Mesendoderm (in vitro differentiated cells): ENCODE results near the gene FAM199X. TPM values are rescaled to one million over a fixed set of nuclear protein-coding genes. Genes with fewer than 3 reads are reported as not detected.

Experiments used
- DNase-seq: peaks from one replicate; pipeline ENCODE4 v3.0.0; 2013
- H2AK5ac ChIP-seq: 2 replicates; pipeline ENCODE4 v1.6.1; 2013; ENCODE audit warnings: low read length, inconsistent platforms
- H2BK120ac ChIP-seq: 2 replicates; pipeline ENCODE4 v1.6.1; 2013; ENCODE audit warnings: low read depth, mild to moderate bottlenecking, low read length, moderate library complexity, mixed read lengths
- H2BK15ac ChIP-seq: replicated peaks from 2 replicates; pipeline ENCODE4 v1.6.1; 2013; ENCODE audit warnings: low read depth, mild to moderate bottlenecking, moderate library complexity
- H2BK5ac ChIP-seq: 2 replicates; pipeline ENCODE4 v1.6.1; 2013; ENCODE audit warnings: low read length, inconsistent platforms
- H3K18ac ChIP-seq: 2 replicates; pipeline ENCODE4 v1.6.1; 2013; ENCODE audit warnings: mild to moderate bottlenecking, low read length, mixed read lengths
- H3K23ac ChIP-seq: one replicate; pipeline ENCODE4 v1.6.1; 2013; ENCODE audit warnings: low read length
- H3K27ac ChIP-seq: 2 replicates; pipeline ENCODE4 v1.5.1; 2013; ENCODE audit warnings: low read depth, mild to moderate bottlenecking, inconsistent platforms, low read length, moderate library complexity
- H3K27me3 ChIP-seq: 2 replicates; pipeline ENCODE4 v1.6.1; 2013; ENCODE audit warnings: low read length, control low read depth, mild to moderate bottlenecking, inconsistent platforms; ENCODE audit not compliant: insufficient read depth, poor library complexity
- H3K36me3 ChIP-seq: 2 replicates; pipeline ENCODE4 v1.6.1; 2013; ENCODE audit warnings: low read length, inconsistent platforms; ENCODE audit not compliant: control insufficient read depth, insufficient read depth
- H3K4ac ChIP-seq: one replicate; pipeline ENCODE4 v1.6.1; 2013; ENCODE audit warnings: low read depth, mild to moderate bottlenecking, low read length, moderate library complexity
- H3K4me1 ChIP-seq: 2 replicates; pipeline ENCODE4 v1.6.1; 2013; ENCODE audit warnings: low read depth, low read length, inconsistent platforms; ENCODE audit not compliant: control insufficient read depth
- H3K4me2 ChIP-seq: 2 replicates; pipeline ENCODE4 v1.6.1; 2013; ENCODE audit warnings: low read length
- H3K4me3 ChIP-seq: 2 replicates; pipeline ENCODE4 v1.5.1; 2013; ENCODE audit warnings: mild to moderate bottlenecking, low read length
- H3K56ac ChIP-seq: one replicate; pipeline ENCODE4 v1.6.1; 2013; ENCODE audit warnings: low read length
- H3K79me1 ChIP-seq: 2 replicates; pipeline ENCODE4 v1.6.1; 2013; ENCODE audit warnings: low read length, inconsistent platforms
- H3K79me2 ChIP-seq: 2 replicates; pipeline ENCODE4 v1.6.1; 2013; ENCODE audit warnings: mild to moderate bottlenecking, low read length; ENCODE audit not compliant: control insufficient read depth, insufficient read depth
- H3K9ac ChIP-seq: 2 replicates; pipeline ENCODE4 v1.6.1; 2013; ENCODE audit warnings: low read length, inconsistent platforms
- H4K5ac ChIP-seq: one replicate; pipeline ENCODE4 v1.6.1; 2013; ENCODE audit warnings: low read length
- H4K8ac ChIP-seq: one replicate; pipeline ENCODE4 v1.6.1; 2013; ENCODE audit warnings: low read depth, mild to moderate bottlenecking, control low read depth, low read length, moderate library complexity
- WGBS: extraction: QIAGEN DNeasy Blood & Tissue Kit; methylation state at CpG from one replicate; pipeline ENCODE4 v1.1.7; 2013; ENCODE audit warnings: low lambda C conversion rate, missing lambda C conversion rate; ENCODE audit not compliant: insufficient coverage; ENCODE audit errors: extremely low coverage; 5-methylcytosine and 5-hydroxymethylcytosine counted together
- polyA plus RNA-seq, 2 experiments: library from polyadenylated mRNA; stranded (reverse); fragments of 200-250 nt; gene quantifications; one replicate each; pipeline ENCODE4 v1.2.3, GENCODE V29; 2013

FAM199X gene
- 10.6 TPM for polyA plus RNA-seq (2013, experiment 1 of 2)
- polyA plus RNA-seq (2013, experiment 2 of 2): 10.6 TPM

DNA sequence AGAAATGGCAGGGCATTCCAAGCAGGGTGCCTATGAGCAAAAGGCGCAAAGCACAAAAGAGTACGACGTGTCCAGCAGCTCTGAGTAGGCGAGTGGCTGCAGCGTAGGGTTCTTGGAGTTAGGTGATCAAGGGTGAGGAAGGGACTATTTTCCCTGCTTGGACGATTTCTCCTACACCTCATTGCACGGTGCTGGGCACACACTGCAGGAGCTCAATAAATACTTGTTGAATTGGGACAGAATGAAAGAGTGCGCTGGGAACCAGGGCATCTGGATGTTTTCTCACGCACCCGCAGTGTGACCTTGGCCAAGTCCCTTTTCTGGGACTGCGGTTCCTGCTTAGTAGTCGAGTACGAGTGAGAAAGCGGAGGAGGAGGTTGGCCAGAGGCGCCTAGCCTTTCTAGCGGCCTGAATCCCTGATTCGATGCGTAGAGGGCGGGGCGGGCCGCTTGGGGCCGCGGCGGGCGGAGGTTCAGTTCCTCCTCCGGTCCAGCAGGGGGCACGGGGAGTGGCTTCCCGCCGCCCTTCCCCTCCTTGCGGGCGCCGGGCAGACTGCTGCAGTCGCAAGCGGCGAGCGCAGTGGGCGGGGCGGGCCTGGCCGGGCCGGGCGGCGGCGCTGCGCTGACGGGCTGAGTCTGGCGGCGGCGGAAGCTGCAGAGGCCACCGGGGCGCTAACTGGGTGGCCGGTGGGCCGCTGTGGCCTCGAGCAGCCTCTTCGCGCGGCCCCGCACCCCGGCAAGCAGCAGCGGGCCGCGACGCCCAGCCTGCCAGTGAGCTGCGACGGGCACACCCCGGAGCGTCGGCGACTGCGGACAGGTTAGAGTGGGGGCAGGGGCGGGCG, at the start of gene FAM199X:
FAM199X (plus strand) TSS at position 560 of the 841 bp plus-strand sequence. CDS start 333 bp downstream, outside the sequence.
- no peak within 1 kb of the TSS for H2BK5ac ChIP-seq
- peak within 1 kb of the TSS; percentile 76 for H3K27ac ChIP-seq
- peak within 1 kb of the TSS; percentile 32 for H3K18ac ChIP-seq

DNA sequence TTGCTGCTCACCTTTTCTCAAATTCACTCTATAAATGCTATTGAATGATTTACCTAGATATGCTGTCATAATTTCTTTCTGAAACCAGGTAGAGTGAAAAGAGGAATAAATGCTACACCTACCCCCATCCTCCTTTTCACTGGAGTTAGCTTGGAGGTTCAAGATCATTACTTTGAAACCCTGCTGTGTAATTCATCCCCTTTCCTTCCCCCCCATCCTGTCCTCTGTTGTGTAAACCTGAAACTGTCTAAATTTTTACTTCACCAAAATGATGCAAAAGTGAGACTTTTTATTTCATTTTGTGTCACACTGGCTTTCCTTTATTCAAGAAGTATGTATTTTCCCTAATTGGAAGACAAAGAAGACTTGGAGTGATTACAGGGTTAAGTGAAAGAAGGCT, 48.5 kb upstream of the FAM199X start:
- Histone ChIP-seq H3K4me1 (no peaks in the 10 kb centered on the region), H3K23ac (no peak overlapping the region), H4K8ac (no peak overlapping the region), H3K4ac (no peak overlapping the region), H4K5ac (no peak overlapping the region), H2AK5ac (no peak overlapping the region), H3K27me3 (no peaks in the 10 kb centered on the region), H3K79me1 (no peaks in the 10 kb centered on the region), H2BK15ac (no peak overlapping the region), H3K36me3 (no peaks in the 10 kb centered on the region), H2BK120ac (no peak overlapping the region), H3K56ac (no peak overlapping the region), H3K4me2 (no peak overlapping the region), H3K27ac (no peak overlapping the region), H3K79me2 (no peaks in the 10 kb centered on the region), H2BK5ac (no peak overlapping the region), H3K9ac (no peak overlapping the region), H3K18ac (no peak overlapping the region), H3K4me3 (no peak overlapping the region)
- DNase-seq: no peak

More for the DNA sequence above, at the start of gene FAM199X:
- no CpG with 5 or more reads among the region's 71 CpGs for WGBS
- no peak within 1 kb of the TSS for H2BK15ac ChIP-seq
- no peak within 1 kb of the TSS for H3K4ac ChIP-seq
- H3K4me1 ChIP-seq: no peaks in the 10 kb centered on the region
- H3K79me2 ChIP-seq: no peaks in the 10 kb centered on the region
- peak within 1 kb of the TSS; percentile 68 for H3K4me2 ChIP-seq
- no peak within 1 kb of the TSS for H2AK5ac ChIP-seq
- H3K56ac ChIP-seq: peak within 1 kb of the TSS; percentile 90
- peak within 1 kb of the TSS; percentile 79 for H3K9ac ChIP-seq
- no peak within 1 kb of the TSS for H4K5ac ChIP-seq
- no peaks in the 10 kb centered on the region for H3K27me3 ChIP-seq
- no peaks in the 10 kb centered on the region for H3K79me1 ChIP-seq
- H3K36me3 ChIP-seq: no peaks in the 10 kb centered on the region
- H3K4me3 ChIP-seq: peak within 1 kb of the TSS; percentile 71
- H3K23ac ChIP-seq: no peak within 1 kb of the TSS
- no peak within 1 kb of the TSS for H2BK120ac ChIP-seq
- no peak within 1 kb of the TSS for H4K8ac ChIP-seq
- peak; percentile 92 for DNase-seq

DNA sequence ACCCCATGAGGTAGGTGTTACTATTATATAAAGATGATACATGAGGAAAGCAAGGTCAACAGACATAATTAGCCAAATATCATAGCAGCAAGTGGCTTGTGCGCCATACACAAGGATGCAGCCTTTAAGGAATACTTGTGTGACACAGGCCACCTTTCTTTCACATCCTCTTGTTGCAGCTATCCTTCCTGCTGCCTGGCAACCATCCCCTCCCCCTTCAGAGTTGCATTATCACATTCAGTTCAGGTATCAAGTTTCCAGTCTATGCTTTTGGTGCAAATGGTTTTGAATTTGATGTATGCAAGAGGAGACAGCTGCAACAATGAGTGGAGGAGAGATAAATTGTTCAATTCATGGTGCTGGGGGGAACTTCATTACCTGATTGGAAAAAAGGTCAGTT, 47.5 kb upstream of the FAM199X start:
- no peak overlapping the region for H2BK120ac ChIP-seq
- WGBS: no CpG with 5 or more reads among the region's 1 CpG

DNA sequence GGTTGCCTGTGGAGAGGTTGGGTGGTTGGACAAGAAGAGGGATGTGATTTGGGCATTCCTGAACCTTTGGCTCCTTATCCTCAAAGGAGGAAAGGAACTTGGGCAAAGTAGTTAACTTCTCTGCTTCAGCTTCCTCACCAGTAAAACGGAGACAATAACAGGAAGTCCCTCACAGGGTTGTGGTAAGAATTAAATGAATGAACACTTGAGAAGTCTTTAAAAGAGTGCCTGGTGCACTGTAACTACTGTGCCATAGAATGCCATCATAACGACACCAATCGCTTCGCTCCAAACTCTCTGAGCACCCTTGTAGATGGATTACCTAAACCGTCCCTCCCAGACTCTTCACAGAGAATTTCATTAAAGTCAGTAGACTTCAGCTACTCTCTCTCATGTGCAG, 43.4 kb upstream of the FAM199X start:
- no peak overlapping the region for H3K18ac ChIP-seq
- no peak overlapping the region for H2AK5ac ChIP-seq
- H3K79me2 ChIP-seq: no peaks in the 10 kb centered on the region
- no peaks in the 10 kb centered on the region for H3K4me1 ChIP-seq
- H3K4ac ChIP-seq: no peak overlapping the region
- H3K36me3 ChIP-seq: no peaks in the 10 kb centered on the region
- no peaks in the 10 kb centered on the region for H3K27me3 ChIP-seq
- H3K79me1 ChIP-seq: no peaks in the 10 kb centered on the region
- no peak overlapping the region for H2BK15ac ChIP-seq
- no peak for DNase-seq
- H2BK5ac ChIP-seq: no peak overlapping the region
- H4K8ac ChIP-seq: no peak overlapping the region
- WGBS: no CpG with 5 or more reads among the region's 5 CpGs
- no peak overlapping the region for H2BK120ac ChIP-seq
- H3K4me2 ChIP-seq: no peak overlapping the region
- H3K23ac ChIP-seq: no peak overlapping the region
- H3K27ac ChIP-seq: no peak overlapping the region
- H3K9ac ChIP-seq: no peak overlapping the region
- H4K5ac ChIP-seq: no peak overlapping the region
- no peak overlapping the region for H3K56ac ChIP-seq
- no peak overlapping the region for H3K4me3 ChIP-seq

More for the DNA sequence above, 47.5 kb upstream of the FAM199X start:
- DNase-seq: no peak
- H2BK15ac ChIP-seq: no peak overlapping the region
- no peak overlapping the region for H3K9ac ChIP-seq
- H2AK5ac ChIP-seq: no peak overlapping the region
- no peak overlapping the region for H3K4me3 ChIP-seq
- H3K4ac ChIP-seq: no peak overlapping the region
- no peak overlapping the region for H3K23ac ChIP-seq
- no peaks in the 10 kb centered on the region for H3K79me1 ChIP-seq
- no peaks in the 10 kb centered on the region for H3K27me3 ChIP-seq
- H4K5ac ChIP-seq: no peak overlapping the region
- H2BK5ac ChIP-seq: no peak overlapping the region
- no peak overlapping the region for H3K27ac ChIP-seq
- H4K8ac ChIP-seq: no peak overlapping the region
- H3K4me2 ChIP-seq: no peak overlapping the region
- no peaks in the 10 kb centered on the region for H3K36me3 ChIP-seq
- no peaks in the 10 kb centered on the region for H3K79me2 ChIP-seq
- H3K4me1 ChIP-seq: no peaks in the 10 kb centered on the region
- H3K18ac ChIP-seq: no peak overlapping the region
- H3K56ac ChIP-seq: no peak overlapping the region

DNA sequence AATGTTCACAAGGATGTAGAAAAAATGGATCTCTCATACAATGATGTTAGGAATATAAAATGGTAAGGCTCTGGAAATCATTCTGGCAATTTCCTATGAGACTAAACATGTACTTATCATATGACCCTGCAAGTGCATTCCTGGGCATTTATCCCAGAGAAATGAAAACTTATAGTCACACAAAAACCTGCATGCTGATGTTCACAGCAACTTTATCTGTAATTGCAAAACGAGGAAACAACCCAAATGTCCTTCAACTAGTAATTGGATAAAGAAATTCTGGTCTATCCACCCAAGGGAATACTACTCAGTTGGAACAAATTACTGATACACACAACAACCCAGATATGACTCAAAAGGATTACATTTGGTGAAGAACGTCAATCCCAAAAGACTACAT, 39.4 kb upstream of the FAM199X start:
- H3K56ac ChIP-seq: no peak overlapping the region
- no peak overlapping the region for H3K9ac ChIP-seq
- no peak overlapping the region for H4K8ac ChIP-seq
- H3K79me2 ChIP-seq: no peaks in the 10 kb centered on the region
- H2BK120ac ChIP-seq: no peak overlapping the region
- no peak overlapping the region for H3K18ac ChIP-seq
- no peak overlapping the region for H2BK5ac ChIP-seq
- H3K27me3 ChIP-seq: no peaks in the 10 kb centered on the region
- no peak overlapping the region for H4K5ac ChIP-seq
- H3K4ac ChIP-seq: no peak overlapping the region
- H3K36me3 ChIP-seq: no peaks in the 10 kb centered on the region
- no peak overlapping the region for H3K4me3 ChIP-seq
- H3K4me1 ChIP-seq: no peaks in the 10 kb centered on the region
- no peak for DNase-seq
- H3K79me1 ChIP-seq: no peaks in the 10 kb centered on the region
- no peak overlapping the region for H2BK15ac ChIP-seq
- no peak overlapping the region for H3K23ac ChIP-seq
- WGBS: no CpG with 5 or more reads among the region's 2 CpGs
- no peak overlapping the region for H3K4me2 ChIP-seq
- H3K27ac ChIP-seq: no peak overlapping the region
- no peak overlapping the region for H2AK5ac ChIP-seq

DNA sequence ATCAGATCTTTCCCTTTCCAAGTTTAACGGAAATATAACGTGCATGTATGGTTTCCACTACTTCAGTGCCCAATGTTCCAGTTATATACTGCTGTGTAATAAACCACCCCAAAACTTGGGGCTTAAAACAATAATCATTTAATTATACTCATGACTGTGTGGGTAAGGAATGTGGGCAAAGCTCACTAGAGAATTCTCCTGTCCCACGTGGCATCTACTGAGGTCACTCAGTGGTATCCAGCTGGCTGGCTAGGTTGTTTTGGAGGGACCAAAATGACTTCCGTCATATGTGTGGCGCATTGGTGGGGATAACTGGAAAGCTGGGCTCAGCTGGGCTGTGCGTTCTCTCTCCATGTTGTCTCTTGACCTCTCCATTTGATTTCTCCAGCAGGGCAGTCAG, 35.4 kb upstream of the FAM199X start:
- Histone ChIP-seq H4K8ac (no peak overlapping the region), H3K27ac (no peak overlapping the region), H3K36me3 (no peaks in the 10 kb centered on the region), H3K27me3 (no peaks in the 10 kb centered on the region), H4K5ac (no peak overlapping the region), H3K56ac (no peak overlapping the region), H3K79me2 (no peaks in the 10 kb centered on the region), H3K79me1 (no peaks in the 10 kb centered on the region), H3K4me3 (no peak overlapping the region), H2BK120ac (no peak overlapping the region), H2AK5ac (no peak overlapping the region), H2BK5ac (no peak overlapping the region), H3K4me2 (no peak overlapping the region), H3K18ac (no peak overlapping the region), H3K4me1 (no peaks in the 10 kb centered on the region), H3K4ac (no peak overlapping the region), H3K23ac (no peak overlapping the region), H3K9ac (no peak overlapping the region), H2BK15ac (no peak overlapping the region)
- DNase-seq: no peak
- no CpG with 5 or more reads among the region's 6 CpGs for WGBS
